Ectodermal cell (in vitro differentiated cells): ENCODE measurements around the gene TSR1.

Experiments used
- H3K27ac ChIP-seq: 2 replicates; pipeline ENCODE4 v1.7.0; 2013; ENCODE audit warnings: mild to moderate bottlenecking, low read depth, low read length; ENCODE audit not compliant: insufficient read depth, poor library complexity, severe bottlenecking
- H3K27me3 ChIP-seq: 2 replicates; pipeline ENCODE4 v1.7.0; 2013; ENCODE audit warnings: mild to moderate bottlenecking, low read length; ENCODE audit not compliant: insufficient read depth, control insufficient read depth, poor library complexity, severe bottlenecking
- H3K36me3 ChIP-seq: one replicate; pipeline ENCODE4 v1.7.0; 2013; ENCODE audit warnings: low read length; ENCODE audit not compliant: control insufficient read depth, insufficient read depth
- H3K4me1 ChIP-seq: one replicate; pipeline ENCODE4 v1.7.0; 2013; ENCODE audit warnings: low read length; ENCODE audit not compliant: control insufficient read depth, insufficient read depth
- H3K4me3 ChIP-seq: 2 replicates; pipeline ENCODE4 v1.7.0; 2013; ENCODE audit warnings: low read depth, low read length, control low read depth; ENCODE audit not compliant: insufficient read depth
- H3K9me3 ChIP-seq: 2 replicates; pipeline ENCODE4 v1.7.0; 2013; ENCODE audit warnings: mild to moderate bottlenecking, low read length, moderate library complexity; ENCODE audit not compliant: control insufficient read depth
- WGBS, 2 experiments: methylation state at CpG; one replicate each; pipeline ENCODE4 v1.1.7; 2013; ENCODE audit warnings: missing lambda C conversion rate in 2 of 2; 5-methylcytosine and 5-hydroxymethylcytosine counted together

Gene TSR1

DNA sequence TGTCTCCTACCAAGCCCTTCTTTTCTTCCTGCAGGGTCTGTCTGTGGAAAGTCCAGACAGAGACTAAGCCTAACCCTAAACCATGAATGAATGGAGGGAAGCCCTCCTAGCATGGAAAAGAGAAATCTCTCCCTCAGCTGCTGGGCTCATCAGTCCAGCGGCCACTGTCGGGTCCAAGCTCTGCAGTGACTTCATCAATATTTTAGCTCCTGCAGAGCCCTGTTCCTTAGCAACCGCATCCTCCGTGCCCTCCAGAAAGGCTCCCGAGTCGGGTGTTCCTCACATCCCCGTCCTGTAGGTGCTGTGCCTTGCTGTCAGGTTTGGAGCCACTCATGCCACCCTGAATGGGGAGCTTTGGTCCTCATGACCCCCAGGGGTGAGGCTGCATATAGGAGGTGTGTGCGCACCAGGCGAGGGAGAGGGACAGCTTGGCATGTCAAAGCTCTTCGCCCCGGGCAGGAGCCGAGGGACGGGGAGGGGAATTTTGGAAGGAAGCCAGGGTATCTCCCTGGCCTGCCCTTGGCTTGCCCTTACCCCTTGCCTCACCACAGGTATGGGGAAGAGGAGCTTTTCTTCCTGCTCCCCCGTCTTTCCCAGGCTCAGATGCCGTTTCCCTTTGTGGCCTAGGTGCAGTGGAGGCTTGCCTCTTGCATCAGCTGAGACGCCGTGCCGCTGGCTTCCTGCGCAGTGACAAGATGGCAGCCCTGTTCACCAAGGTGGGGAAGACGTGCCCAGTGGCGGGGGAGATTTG lies 24.9 kb upstream of the TSR1 start:
- no peaks in the 10 kb centered on the region for H3K27me3 ChIP-seq
- peaks cover 7% of the 10 kb centered on the region for H3K36me3 ChIP-seq
- H3K4me3 ChIP-seq = no peak overlapping the region
- H3K4me1 ChIP-seq = no peaks in the 10 kb centered on the region
- WGBS, 2 experiments = 89% methylated on average over 21 of the region's 21 CpGs
- H3K27ac ChIP-seq = no peak overlapping the region
- no peaks in the 10 kb centered on the region for H3K9me3 ChIP-seq

GRCh38 chr17:2357931-2358434 lies 21.7 kb upstream of the TSR1 start:
- Histone ChIP-seq H3K4me3 (no peak overlapping the region), H3K27ac (no peak overlapping the region), H3K27me3 (no peaks in the 10 kb centered on the region), H3K36me3 (peaks cover under 1% of the 10 kb centered on the region), H3K9me3 (no peaks in the 10 kb centered on the region), H3K4me1 (no peaks in the 10 kb centered on the region)
- 93 to 94% methylated on average over 10 of the region's 10 CpGs for WGBS, 2 experiments

DNA sequence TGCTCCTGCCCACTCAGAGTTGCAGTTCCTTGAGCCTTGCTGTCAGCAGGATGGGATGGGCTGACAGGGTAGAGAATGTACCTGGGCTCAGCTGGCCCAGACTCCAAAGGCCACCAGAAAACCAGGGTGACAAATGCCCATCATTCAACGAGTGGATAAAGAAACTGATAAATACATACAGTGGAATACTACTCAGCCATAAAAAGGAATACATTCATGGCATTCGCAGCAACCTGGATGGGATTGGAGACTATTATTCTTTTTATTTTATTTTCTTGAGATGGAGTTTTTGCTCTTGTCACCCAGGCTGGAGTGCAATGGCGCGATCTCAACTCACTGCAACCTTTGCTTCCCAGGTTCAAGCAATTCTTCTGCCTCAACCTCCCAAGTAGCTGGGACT lies 21.0 kb upstream of the TSR1 start:
- Histone ChIP-seq H3K4me1 (peaks cover under 1% of the 10 kb centered on the region), H3K36me3 (no peaks in the 10 kb centered on the region), H3K9me3 (no peaks in the 10 kb centered on the region), H3K27me3 (no peaks in the 10 kb centered on the region), H3K4me3 (no peak overlapping the region), H3K27ac (no peak overlapping the region)
- WGBS, 2 experiments = 96 to 97% methylated on average over 4 of the region's 4 CpGs

DNA sequence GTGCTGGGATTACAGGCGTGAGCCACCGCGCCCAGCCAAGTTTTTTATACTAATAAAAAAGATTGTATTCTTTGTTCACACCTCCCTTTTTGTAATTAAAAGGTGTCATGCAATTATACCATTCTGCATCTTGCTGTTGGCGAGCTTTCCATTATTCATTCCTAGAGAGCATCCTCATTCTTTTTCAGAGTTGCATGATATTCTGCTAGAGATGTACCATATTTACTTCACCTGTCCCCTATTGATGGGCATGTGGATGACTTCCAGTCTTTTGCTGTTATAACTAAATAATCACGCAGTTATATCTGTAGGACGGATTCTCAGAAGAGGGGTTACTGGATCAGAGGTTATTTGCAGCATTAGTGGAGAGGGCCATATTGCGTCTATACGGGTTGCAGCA lies 18.1 kb upstream of the TSR1 start:
- Histone ChIP-seq H3K9me3 (no peaks in the 10 kb centered on the region), H3K27ac (no peak overlapping the region), H3K4me1 (peaks cover 12% of the 10 kb centered on the region), H3K4me3 (no peak overlapping the region), H3K36me3 (no peaks in the 10 kb centered on the region), H3K27me3 (no peaks in the 10 kb centered on the region)
- WGBS, 2 experiments = 88 to 90% methylated on average over 8 of the region's 8 CpGs

- H3K27ac ChIP-seq = no peak overlapping the region
- peaks cover 26% of the 10 kb centered on the region for H3K4me1 ChIP-seq
- 94 to 95% methylated on average over 6 of the region's 6 CpGs for WGBS, 2 experiments
Observed at GRCh38 chr17:2351269-2351668, 15.0 kb upstream of the TSR1 start.

DNA sequence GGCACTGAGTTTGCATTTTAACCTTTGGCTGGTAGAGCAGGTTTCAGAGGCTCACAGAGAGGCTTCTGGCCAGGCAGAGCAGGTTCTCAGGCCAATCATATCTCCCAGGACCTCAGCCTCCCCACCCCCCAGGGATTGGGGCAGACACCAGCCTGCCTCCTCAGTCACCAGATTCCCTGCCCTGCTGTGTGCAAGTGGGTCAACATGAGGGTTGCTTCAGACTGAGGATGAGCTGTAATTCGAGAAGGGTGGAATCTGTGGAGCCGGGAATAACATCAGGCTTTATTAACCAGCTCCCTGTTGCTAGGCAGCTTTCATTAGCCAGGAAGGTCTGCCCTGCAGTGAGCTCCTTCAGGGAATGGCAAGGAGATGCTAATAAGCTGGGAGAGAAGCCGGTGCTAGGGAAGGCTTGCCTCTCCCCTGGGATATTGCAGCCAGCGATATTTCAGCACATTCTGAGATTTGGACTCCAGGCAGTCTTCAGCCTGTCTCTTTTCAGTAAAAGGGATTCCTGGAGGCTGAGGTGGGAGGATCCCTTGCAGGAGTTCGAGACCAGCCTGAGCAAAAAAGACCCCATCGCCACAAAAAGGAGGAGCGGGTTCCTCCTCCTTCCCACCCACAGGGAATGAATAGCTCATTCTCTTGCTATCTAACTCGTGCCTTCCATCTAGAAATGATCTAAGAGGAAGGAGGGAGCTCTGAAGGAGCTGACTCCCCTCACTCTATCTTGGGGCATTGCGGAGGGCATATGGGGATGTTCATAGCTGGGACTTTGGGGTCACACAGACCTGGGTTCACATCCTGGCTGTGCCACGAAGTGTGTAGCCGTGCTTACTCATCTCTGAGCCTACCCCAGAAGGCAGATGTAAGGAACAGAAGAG lies 11.8 kb upstream of the TSR1 start:
- H3K27ac ChIP-seq = peak overlapping the region; percentile 97
- WGBS, 2 experiments = 19 to 20% methylated on average over 11 of the region's 11 CpGs
- peak overlapping the region; percentile 29 for H3K4me3 ChIP-seq
- no peaks in the 10 kb centered on the region for H3K27me3 ChIP-seq
- H3K9me3 ChIP-seq = no peaks in the 10 kb centered on the region
- no peaks in the 10 kb centered on the region for H3K36me3 ChIP-seq
- H3K4me1 ChIP-seq = peaks cover 29% of the 10 kb centered on the region

More at GRCh38 chr17:2351269-2351668, 15.0 kb upstream of the TSR1 start:
- H3K4me3 ChIP-seq = no peak overlapping the region
- no peaks in the 10 kb centered on the region for H3K9me3 ChIP-seq
- H3K27me3 ChIP-seq = no peaks in the 10 kb centered on the region
- no peaks in the 10 kb centered on the region for H3K36me3 ChIP-seq

DNA sequence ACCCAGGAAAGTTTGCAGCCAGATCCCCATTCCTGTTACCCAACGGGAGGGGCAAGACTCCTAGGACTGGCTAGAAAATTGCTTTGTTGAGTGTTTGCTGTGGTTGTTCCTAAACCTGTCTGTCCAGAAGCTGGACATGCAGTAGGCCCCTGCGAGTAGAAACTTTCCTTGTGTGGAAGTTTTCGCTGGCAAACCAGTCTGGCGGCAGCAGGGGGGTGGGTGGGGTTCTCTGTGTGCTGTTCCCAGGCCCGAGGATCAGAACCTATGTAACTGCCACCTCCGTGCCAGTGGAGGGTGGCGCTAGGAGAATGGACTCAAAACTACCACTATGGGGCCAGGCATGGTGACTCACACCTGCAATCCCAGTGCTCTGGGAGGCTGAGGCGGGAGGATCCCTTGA lies 10.2 kb upstream of the TSR1 start:
- WGBS, 2 experiments = 94 to 96% methylated on average over 8 of the region's 8 CpGs
- H3K4me3 ChIP-seq = no peak overlapping the region
- peaks cover 21% of the 10 kb centered on the region for H3K4me1 ChIP-seq
- no peaks in the 10 kb centered on the region for H3K9me3 ChIP-seq
- no peak overlapping the region for H3K27ac ChIP-seq
- H3K27me3 ChIP-seq = no peaks in the 10 kb centered on the region
- no peaks in the 10 kb centered on the region for H3K36me3 ChIP-seq

GRCh38 chr17:2344528-2344927 lies 8.3 kb upstream of the TSR1 start:
- Histone ChIP-seq H3K27me3 (no peaks in the 10 kb centered on the region), H3K36me3 (no peaks in the 10 kb centered on the region), H3K4me1 (peaks cover 17% of the 10 kb centered on the region), H3K4me3 (no peak overlapping the region), H3K9me3 (no peaks in the 10 kb centered on the region), H3K27ac (no peak overlapping the region)
- 95 to 98% methylated on average over 10 of the region's 10 CpGs for WGBS, 2 experiments

DNA sequence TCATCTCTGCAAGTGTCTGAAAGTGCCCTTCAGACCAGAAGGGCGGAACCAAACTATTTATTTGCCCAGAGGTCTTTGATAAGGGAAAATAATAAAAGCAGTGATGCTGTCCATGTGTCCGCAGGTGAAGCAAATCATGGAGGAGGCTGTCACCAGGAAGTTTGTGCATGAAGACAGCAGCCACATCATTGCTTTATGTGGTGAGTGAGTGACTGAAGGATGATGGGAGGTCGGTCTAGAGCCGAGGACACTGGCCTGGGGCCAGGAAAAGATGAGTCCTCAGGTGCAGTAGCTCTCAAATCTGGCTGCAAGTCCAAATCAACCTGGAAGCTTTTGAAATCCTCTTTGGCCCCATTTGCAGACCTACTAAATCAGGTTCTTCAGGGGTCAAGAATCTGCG lies 7.2 kb upstream of the TSR1 start:
- WGBS, 2 experiments = 90 to 92% methylated on average over 5 of the region's 5 CpGs
- Histone ChIP-seq H3K27me3 (no peaks in the 10 kb centered on the region), H3K9me3 (no peaks in the 10 kb centered on the region), H3K27ac (no peak overlapping the region), H3K36me3 (no peaks in the 10 kb centered on the region), H3K4me3 (no peak overlapping the region), H3K4me1 (peaks cover 13% of the 10 kb centered on the region)

DNA sequence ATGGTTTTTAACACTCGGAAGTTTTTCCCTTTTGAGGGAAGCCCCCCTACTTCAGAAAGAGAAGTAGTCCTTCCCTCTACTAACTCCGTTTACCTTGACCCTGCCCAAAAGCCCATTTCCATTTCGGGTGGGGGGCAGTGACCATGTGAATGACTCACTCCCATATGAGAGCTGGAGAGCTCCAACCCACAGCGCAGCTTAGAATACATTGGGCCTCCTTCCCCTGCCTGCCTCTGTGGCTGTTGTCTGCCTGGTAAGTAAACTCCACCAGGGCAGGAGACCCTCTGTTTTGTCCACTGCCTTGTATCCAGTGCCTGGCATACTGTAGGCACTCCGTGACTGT lies 2.0 kb upstream of the TSR1 start:
- 17 to 23% methylated on average over 5 of the region's 5 CpGs for WGBS, 2 experiments
- no peak overlapping the region for H3K27ac ChIP-seq

More for the DNA sequence above, 2.0 kb upstream of the TSR1 start:
- H3K9me3 ChIP-seq = no peaks in the 10 kb centered on the region
- H3K36me3 ChIP-seq = peaks cover 19% of the 10 kb centered on the region
- peaks cover 7% of the 10 kb centered on the region for H3K4me1 ChIP-seq
- peak overlapping the region; percentile 99 for H3K4me3 ChIP-seq
- H3K27me3 ChIP-seq = no peaks in the 10 kb centered on the region
